IMR-90 (cell line): ENCODE data around the gene SPON1. TPM values are rescaled to one million over a fixed set of nuclear protein-coding genes. Genes with fewer than 3 reads are reported as not detected.

ENCODE experiments used
- ATAC-seq: fragments of 200-7000 bp; cut with Tn5 transposase; 2 replicates; pipeline ENCODE4 v1.9.1; 2020; ENCODE audit warnings: low read depth, mild to moderate bottlenecking, moderate library complexity
- BruUV-seq: library from RNA; stranded (reverse); fragments of 400-500 nt; replicated peaks from 2 replicates; lab custom pipeline; 2021; lab: Mats Ljungman, UMichigan
- CTCF ChIA-PET: fragments of 300-600 bp; formaldehyde crosslinking; extraction: SDS; loops from one replicate; lab custom pipeline; 2021; ENCODE audit warnings: antibody characterized with exemption; lab: Yijun Ruan, JAX
- POLR2A ChIA-PET: fragments of 300-600 bp; sonication (Branson Sonifier 250); formaldehyde crosslinking; loops from one replicate; lab custom pipeline; 2022; ENCODE audit warnings: antibody characterized with exemption; ENCODE audit not compliant: unreplicated experiment; lab: Charles Lee
- DNase-seq: peaks from one replicate; pipeline ENCODE4 v3.0.0; 2013
- H2AFZ ChIP-seq: replicated peaks from 2 replicates; pipeline ENCODE3; 2013; ENCODE audit warnings: low read length, mild to moderate bottlenecking; ENCODE audit not compliant: poor library complexity
- H2AK5ac ChIP-seq: 2 replicates; pipeline ENCODE4 v1.6.1; 2013; ENCODE audit warnings: low read depth, low read length, inconsistent platforms
- H2AK9ac ChIP-seq: replicated peaks from 2 replicates; pipeline ENCODE3; 2013; ENCODE audit warnings: mild to moderate bottlenecking, low read depth, low read length, moderate library complexity; ENCODE audit not compliant: poor library complexity
- H2BK120ac ChIP-seq: 2 replicates; pipeline ENCODE4 v1.6.1; 2013; ENCODE audit warnings: low read depth, low read length, inconsistent platforms
- H2BK15ac ChIP-seq: 3 replicates; pipeline ENCODE4 v1.6.1; 2013; ENCODE audit warnings: low read depth, low read length, inconsistent platforms
- H2BK20ac ChIP-seq: 2 replicates; pipeline ENCODE4 v1.6.1; 2013; ENCODE audit warnings: low read depth, mild to moderate bottlenecking, inconsistent platforms, low read length, moderate library complexity
- H2BK5ac ChIP-seq: 2 replicates; pipeline ENCODE4 v1.6.1; 2013; ENCODE audit warnings: mild to moderate bottlenecking, low read depth, low read length, inconsistent platforms; ENCODE audit not compliant: poor library complexity, severe bottlenecking
- H3K14ac ChIP-seq: replicated peaks from 2 replicates; pipeline ENCODE4 v1.6.1; 2013; ENCODE audit warnings: low read depth, low read length, inconsistent platforms
- H3K18ac ChIP-seq: 2 replicates; pipeline ENCODE4 v1.6.1; 2013; ENCODE audit warnings: low read depth, low read length, control low read depth
- H3K23ac ChIP-seq: 2 replicates; pipeline ENCODE4 v1.6.1; 2013; ENCODE audit warnings: low read depth, low read length, inconsistent platforms
- H3K27ac ChIP-seq: 2 replicates; pipeline ENCODE4 v1.5.1; 2013; ENCODE audit warnings: mild to moderate bottlenecking, control low read depth, low read length; ENCODE audit not compliant: insufficient read depth
- H3K27me3 ChIP-seq: 2 replicates; pipeline ENCODE4 v1.6.1; 2013; ENCODE audit warnings: low read length; ENCODE audit not compliant: control insufficient read depth, insufficient read depth
- H3K36me3 ChIP-seq: 2 replicates; pipeline ENCODE4 v1.6.1; 2013; ENCODE audit warnings: low read length, mixed read lengths; ENCODE audit not compliant: control insufficient read depth, insufficient read depth
- H3K4ac ChIP-seq: 2 replicates; pipeline ENCODE4 v1.6.1; 2013; ENCODE audit warnings: low read depth, low read length, inconsistent platforms
- H3K4me1 ChIP-seq: 2 replicates; pipeline ENCODE4 v1.6.1; 2013; ENCODE audit warnings: low read length, mixed read lengths; ENCODE audit not compliant: control insufficient read depth, insufficient read depth
- H3K4me2 ChIP-seq: 2 replicates; pipeline ENCODE4 v1.6.1; 2013; ENCODE audit warnings: low read depth, mild to moderate bottlenecking, control low read depth, low read length, moderate library complexity
- H3K4me3 ChIP-seq: 2 replicates; pipeline ENCODE4 v1.5.1; 2013; ENCODE audit warnings: low read depth, mild to moderate bottlenecking, control low read depth, low read length, moderate library complexity; ENCODE audit not compliant: insufficient read depth
- H3K56ac ChIP-seq: 2 replicates; pipeline ENCODE4 v1.6.1; 2013; ENCODE audit warnings: low read length, inconsistent platforms; ENCODE audit not compliant: insufficient read depth; ENCODE audit errors: extremely low read depth
- H3K79me1 ChIP-seq, 2 experiments: 2 replicates each; pipeline ENCODE4 v1.6.1; 2013; ENCODE audit warnings: low read length in 2 of 2, inconsistent platforms in 1 of 2, low read depth in 1 of 2
- H3K9ac ChIP-seq: 2 replicates; pipeline ENCODE4 v1.6.1; 2013; ENCODE audit warnings: low read depth, low read length, control low read depth
- H3K9me1 ChIP-seq: 2 replicates; pipeline ENCODE4 v1.6.1; 2013; ENCODE audit warnings: low read length, inconsistent platforms; ENCODE audit not compliant: insufficient read depth
- H3K9me3 ChIP-seq: 2 replicates; pipeline ENCODE4 v1.6.1; 2013; ENCODE audit warnings: low read length; ENCODE audit not compliant: control insufficient read depth, insufficient read depth
- H4K20me1 ChIP-seq: 2 replicates; pipeline ENCODE4 v1.6.1; 2013; ENCODE audit warnings: low read length, inconsistent platforms; ENCODE audit not compliant: insufficient read depth
- H4K5ac ChIP-seq: 2 replicates; pipeline ENCODE4 v1.6.1; 2013; ENCODE audit warnings: mild to moderate bottlenecking, low read depth, low read length, control low read depth
- H4K8ac ChIP-seq, 2 experiments: 2 replicates each; pipeline ENCODE4 v1.6.1; 2013; ENCODE audit warnings: low read depth in 2 of 2, low read length in 2 of 2, control low read depth in 1 of 2, inconsistent platforms in 1 of 2
- H4K91ac ChIP-seq: 2 replicates; pipeline ENCODE4 v1.6.1; 2013; ENCODE audit warnings: low read depth, low read length, inconsistent platforms; ENCODE audit not compliant: insufficient read depth
- BHLHE40 ChIP-seq: fragments of 150-350 bp; IDR thresholded peaks from 2 replicates; pipeline ENCODE4 v1.6.1; 2016; ENCODE audit warnings: mild to moderate bottlenecking, low read depth, low read length
- CEBPB ChIP-seq: IDR thresholded peaks from 2 replicates; pipeline ENCODE4 v1.6.1; 2012; ENCODE audit warnings: low read depth, low read length, improper control_type of control experiment
- CHD1 ChIP-seq: IDR thresholded peaks from 2 replicates; pipeline ENCODE4 v1.6.1; 2012; ENCODE audit warnings: low read depth, low read length, improper control_type of control experiment
- FOS ChIP-seq: fragments of 150-350 bp; IDR thresholded peaks from 2 replicates; pipeline ENCODE4 v1.6.1; 2016; ENCODE audit warnings: low read depth, low read length
- MAFK ChIP-seq: IDR thresholded peaks from 2 replicates; pipeline ENCODE4 v1.6.1; 2012; ENCODE audit warnings: low read depth, low read length, improper control_type of control experiment
- MAZ ChIP-seq: IDR thresholded peaks from 2 replicates; pipeline ENCODE4 v1.6.1; 2012; ENCODE audit warnings: low read depth, mild to moderate bottlenecking, low read length, improper control_type of control experiment, moderate library complexity, borderline replicate concordance
- MXI1 ChIP-seq: IDR thresholded peaks from 2 replicates; pipeline ENCODE4 v1.6.1; 2012; ENCODE audit warnings: low read depth, mild to moderate bottlenecking, low read length, moderate library complexity, borderline replicate concordance
- NFE2L2 ChIP-seq: fragments of 150-350 bp; IDR thresholded peaks from 2 replicates; pipeline ENCODE4 v1.6.1; 2016; ENCODE audit warnings: low read depth, mild to moderate bottlenecking, low read length
- POLR2A ChIP-seq: IDR thresholded peaks from 2 replicates; pipeline ENCODE4 v1.6.1; 2012; ENCODE audit warnings: mild to moderate bottlenecking, low read depth, low read length
- RAD21 ChIP-seq: IDR thresholded peaks from 2 replicates; pipeline ENCODE4 v1.6.1; 2012; ENCODE audit warnings: low read length, improper control_type of control experiment
- RCOR1 ChIP-seq: IDR thresholded peaks from 2 replicates; pipeline ENCODE4 v1.6.1; 2012; ENCODE audit warnings: mild to moderate bottlenecking, low read length, improper control_type of control experiment; ENCODE audit not compliant: insufficient replicate concordance
- RFX5 ChIP-seq: IDR thresholded peaks from 2 replicates; pipeline ENCODE4 v1.8.0; 2012; ENCODE audit warnings: low read depth, mild to moderate bottlenecking, low read length, moderate library complexity
- SMC3 ChIP-seq: fragments of 150-350 bp; IDR thresholded peaks from 2 replicates; pipeline ENCODE4 v1.6.1; 2016; ENCODE audit warnings: low read depth, mild to moderate bottlenecking, antibody characterized with exemption, low read length, moderate library complexity
- WGBS, 2 experiments: methylation state at CpG; one replicate each; pipeline versions ENCODE4 v1.1.5 to v1.1.7; 2013; ENCODE audit warnings: missing lambda C conversion rate in 2 of 2; ENCODE audit not compliant: insufficient read length in 1 of 2; ENCODE audit errors: extremely low coverage in 2 of 2; 5-methylcytosine and 5-hydroxymethylcytosine counted together
- dilution Hi-C: fragments of 300-500 bp; cut with HindIII; formaldehyde crosslinking; loops from one replicate; pipeline ENCODE4 v1.14.3; 2018; ENCODE audit warnings: low sequenced_read_pairs; ENCODE audit not compliant: unreplicated experiment
- in situ Hi-C: fragments of 300-500 bp; cut with MboI; formaldehyde crosslinking; loops from 3 replicates; pipeline ENCODE4 v1.14.3; 2019; ENCODE audit warnings: low sequenced_read_pairs, inconsistent platforms, mixed read lengths
- intact Hi-C: fragments of 100-400 bp; cut with micrococcal nuclease; formaldehyde crosslinking; loops from 2 replicates; pipeline ENCODE4 v1.10.0; 2022
- polyA plus RNA-seq, 3 experiments: library from polyadenylated mRNA; depleted of rRNA; stranded (reverse); fragments of >200 nt; gene quantifications; 2 replicates each; pipeline ENCODE4 v1.2.3, GENCODE V29; 2012; ENCODE audit warnings: low replicate concordance in 1 of 3
- total RNA-seq: library from RNA; depleted of rRNA; stranded (reverse); fragments of >200 nt; gene quantifications from 2 replicates; pipeline ENCODE4 v1.2.3, GENCODE V29; 2012
- TF ChIP-seq, protein P1 (sequence below): fragments of 150-350 bp; IDR thresholded peaks from 2 replicates; pipeline ENCODE4 v1.6.1; 2017; ENCODE audit warnings: mild to moderate bottlenecking, antibody characterized with exemption, low read length, low read depth
- TF ChIP-seq, protein P2 (sequence below): conservative IDR thresholded peaks from 2 replicates; pipeline ENCODE4 v1.5.1; 2012; ENCODE audit warnings: mild to moderate bottlenecking, low read depth, low read length, improper control_type of control experiment
- TF ChIP-seq, protein P3 (sequence below): fragments of 150-350 bp; IDR thresholded peaks from 2 replicates; pipeline ENCODE4 v1.6.1; 2016; ENCODE audit warnings: low read depth, mild to moderate bottlenecking, low read length, moderate library complexity, borderline replicate concordance

The SPON1 gene
- total and polyA plus RNA-seq, 2 of the 4 experiments (the other 2 are of a cell fraction) = 0.62 to 0.72 TPM

DNA sequence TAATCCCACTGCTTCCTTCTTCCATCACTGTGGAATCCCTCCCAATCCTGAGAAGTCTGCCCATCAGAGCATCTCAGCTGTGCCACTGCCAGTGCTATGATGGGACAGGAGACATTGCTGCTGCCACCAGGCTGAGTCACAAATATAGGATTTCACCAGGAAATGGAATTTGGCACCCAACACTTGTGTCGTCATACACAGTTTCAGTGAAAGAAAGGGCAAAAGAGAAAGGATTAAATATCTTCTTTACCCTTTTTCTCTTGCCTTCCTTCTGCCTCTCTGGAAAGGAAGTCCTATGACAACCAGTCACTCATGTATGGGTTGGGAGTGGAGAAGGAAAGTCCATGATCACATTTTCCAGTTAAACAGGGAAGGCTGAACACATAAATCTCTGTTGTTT, 133.4 kb downstream of the SPON1 start:
- Histone ChIP-seq H3K18ac (no peak overlapping the region), H4K91ac (no peak overlapping the region), H3K27ac (no peak overlapping the region), H2AK5ac (no peak overlapping the region), H3K4me2 (no peak overlapping the region), H3K27me3 (peaks cover 2% of the 10 kb centered on the region; the same call in 1 of the 2 replicates), H2BK5ac (no peak overlapping the region), H2BK120ac (no peak overlapping the region), H2BK15ac (no peak overlapping the region), H3K79me1 (no peaks in the 10 kb centered on the region), H4K8ac (no peak overlapping the region), H2AK9ac (no peak overlapping the region), H3K9me1 (no peaks in the 10 kb centered on the region; the same call in 1 of the 2 replicates), H4K20me1 (no peaks in the 10 kb centered on the region), H3K4me3 (no peak overlapping the region), H4K5ac (no peak overlapping the region), H3K9me3 (no peaks in the 10 kb centered on the region), H3K36me3 (no peaks in the 10 kb centered on the region), H3K14ac (no peak overlapping the region), H2BK20ac (no peak overlapping the region), H3K4ac (no peak overlapping the region), H3K23ac (no peak overlapping the region), H2AFZ (no peak overlapping the region), H3K9ac (no peak overlapping the region), H3K4me1 (no peaks in the 10 kb centered on the region), H3K56ac (no peak overlapping the region)
- ATAC-seq (no peak), DNase-seq (no peak)
- ChIA-PET CTCF (no interaction called here), POLR2A (no interaction called here)
- dilution Hi-C loops = no loop called here
- TF ChIP-seq FOS (no peak), MXI1 (no peak), CEBPB (no peak), MAFK (no peak), MAZ (no peak), BHLHE40 (no peak), POLR2A (no peak), RCOR1 (no peak), CHD1 (no peak), NFE2L2 (no peak), SMC3 (no peak), RAD21 (no peak), RFX5 (no peak)
- TF ChIP-seq, protein P1, sequence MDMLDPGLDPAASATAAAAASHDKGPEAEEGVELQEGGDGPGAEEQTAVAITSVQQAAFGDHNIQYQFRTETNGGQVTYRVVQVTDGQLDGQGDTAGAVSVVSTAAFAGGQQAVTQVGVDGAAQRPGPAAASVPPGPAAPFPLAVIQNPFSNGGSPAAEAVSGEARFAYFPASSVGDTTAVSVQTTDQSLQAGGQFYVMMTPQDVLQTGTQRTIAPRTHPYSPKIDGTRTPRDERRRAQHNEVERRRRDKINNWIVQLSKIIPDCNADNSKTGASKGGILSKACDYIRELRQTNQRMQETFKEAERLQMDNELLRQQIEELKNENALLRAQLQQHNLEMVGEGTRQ = no peak
- TF ChIP-seq, protein P2, sequence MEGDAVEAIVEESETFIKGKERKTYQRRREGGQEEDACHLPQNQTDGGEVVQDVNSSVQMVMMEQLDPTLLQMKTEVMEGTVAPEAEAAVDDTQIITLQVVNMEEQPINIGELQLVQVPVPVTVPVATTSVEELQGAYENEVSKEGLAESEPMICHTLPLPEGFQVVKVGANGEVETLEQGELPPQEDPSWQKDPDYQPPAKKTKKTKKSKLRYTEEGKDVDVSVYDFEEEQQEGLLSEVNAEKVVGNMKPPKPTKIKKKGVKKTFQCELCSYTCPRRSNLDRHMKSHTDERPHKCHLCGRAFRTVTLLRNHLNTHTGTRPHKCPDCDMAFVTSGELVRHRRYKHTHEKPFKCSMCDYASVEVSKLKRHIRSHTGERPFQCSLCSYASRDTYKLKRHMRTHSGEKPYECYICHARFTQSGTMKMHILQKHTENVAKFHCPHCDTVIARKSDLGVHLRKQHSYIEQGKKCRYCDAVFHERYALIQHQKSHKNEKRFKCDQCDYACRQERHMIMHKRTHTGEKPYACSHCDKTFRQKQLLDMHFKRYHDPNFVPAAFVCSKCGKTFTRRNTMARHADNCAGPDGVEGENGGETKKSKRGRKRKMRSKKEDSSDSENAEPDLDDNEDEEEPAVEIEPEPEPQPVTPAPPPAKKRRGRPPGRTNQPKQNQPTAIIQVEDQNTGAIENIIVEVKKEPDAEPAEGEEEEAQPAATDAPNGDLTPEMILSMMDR = no peak
- TF ChIP-seq, protein P3, sequence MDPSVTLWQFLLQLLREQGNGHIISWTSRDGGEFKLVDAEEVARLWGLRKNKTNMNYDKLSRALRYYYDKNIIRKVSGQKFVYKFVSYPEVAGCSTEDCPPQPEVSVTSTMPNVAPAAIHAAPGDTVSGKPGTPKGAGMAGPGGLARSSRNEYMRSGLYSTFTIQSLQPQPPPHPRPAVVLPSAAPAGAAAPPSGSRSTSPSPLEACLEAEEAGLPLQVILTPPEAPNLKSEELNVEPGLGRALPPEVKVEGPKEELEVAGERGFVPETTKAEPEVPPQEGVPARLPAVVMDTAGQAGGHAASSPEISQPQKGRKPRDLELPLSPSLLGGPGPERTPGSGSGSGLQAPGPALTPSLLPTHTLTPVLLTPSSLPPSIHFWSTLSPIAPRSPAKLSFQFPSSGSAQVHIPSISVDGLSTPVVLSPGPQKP = no peak
- in situ Hi-C loops = no loop called here
- no TSS peak for BruUV-seq
- intact Hi-C loops = no loop called here
- no CpG with 5 or more reads among the region's 1 CpG for WGBS, 2 experiments
